GM19455 (cell line): ENCODE results near the gene TJAP1.

Experiments
- ATAC-seq: cut with Tn5 transposase; IDR thresholded peaks from one replicate; pipeline ENCODE4 v1.9.1; 2021; ENCODE audit not compliant: unreplicated experiment

Gene TJAP1, protein sequence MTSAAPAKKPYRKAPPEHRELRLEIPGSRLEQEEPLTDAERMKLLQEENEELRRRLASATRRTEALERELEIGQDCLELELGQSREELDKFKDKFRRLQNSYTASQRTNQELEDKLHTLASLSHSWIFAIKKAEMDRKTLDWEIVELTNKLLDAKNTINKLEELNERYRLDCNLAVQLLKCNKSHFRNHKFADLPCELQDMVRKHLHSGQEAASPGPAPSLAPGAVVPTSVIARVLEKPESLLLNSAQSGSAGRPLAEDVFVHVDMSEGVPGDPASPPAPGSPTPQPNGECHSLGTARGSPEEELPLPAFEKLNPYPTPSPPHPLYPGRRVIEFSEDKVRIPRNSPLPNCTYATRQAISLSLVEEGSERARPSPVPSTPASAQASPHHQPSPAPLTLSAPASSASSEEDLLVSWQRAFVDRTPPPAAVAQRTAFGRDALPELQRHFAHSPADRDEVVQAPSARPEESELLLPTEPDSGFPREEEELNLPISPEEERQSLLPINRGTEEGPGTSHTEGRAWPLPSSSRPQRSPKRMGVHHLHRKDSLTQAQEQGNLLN

GRCh38 chr6:43477235-43478007, at the start of gene TJAP1:
TJAP1 (plus strand) TSS chr6:43477570; CDS start chr6:43499002, 21,432 bp downstream.
- ATAC-seq, result peak; percentile 93

DNA sequence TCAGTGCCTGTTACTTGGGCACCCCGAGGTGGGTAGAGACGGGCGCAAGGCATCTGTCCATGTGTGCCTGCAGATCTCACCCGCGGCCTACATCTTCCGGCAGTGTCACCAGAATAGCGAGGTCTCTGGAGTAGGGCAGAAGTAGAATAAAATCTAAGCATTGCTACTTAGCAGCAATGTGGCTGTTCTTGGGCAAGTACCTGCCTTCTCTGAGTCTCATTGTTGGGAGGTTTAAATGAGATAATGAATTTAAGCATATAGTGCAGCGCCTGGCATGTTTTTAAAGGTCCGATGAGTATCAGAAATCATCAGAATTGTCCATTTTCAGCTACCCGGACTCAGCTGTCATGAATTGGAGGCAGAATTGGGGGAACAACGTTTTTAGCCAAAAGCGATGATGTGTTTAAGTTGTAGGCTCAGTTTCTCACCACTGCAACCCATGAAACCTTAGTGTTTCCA, 49.2 kb upstream of the TJAP1 start:
- ATAC-seq, result no peak

DNA sequence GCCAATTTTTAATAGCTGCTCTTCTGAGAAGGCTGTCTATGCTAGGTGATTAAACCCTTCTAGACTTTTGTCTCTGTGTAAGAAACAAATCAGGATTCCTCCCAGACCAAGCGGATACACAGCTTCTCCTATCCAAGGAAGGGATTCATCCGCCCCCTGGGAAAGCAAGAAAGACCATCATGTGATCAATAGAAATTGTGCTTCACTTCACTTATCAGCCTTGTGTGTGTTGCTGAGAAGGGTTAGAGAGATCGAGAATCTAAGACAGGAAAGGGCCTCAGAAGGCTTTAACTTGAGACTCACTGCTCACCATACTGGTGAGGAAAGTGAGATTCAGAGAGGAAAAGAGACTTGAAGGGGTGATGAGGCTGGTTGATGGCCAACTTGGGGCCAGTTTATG, 48.5 kb upstream of the TJAP1 start:
- no peak for ATAC-seq

DNA sequence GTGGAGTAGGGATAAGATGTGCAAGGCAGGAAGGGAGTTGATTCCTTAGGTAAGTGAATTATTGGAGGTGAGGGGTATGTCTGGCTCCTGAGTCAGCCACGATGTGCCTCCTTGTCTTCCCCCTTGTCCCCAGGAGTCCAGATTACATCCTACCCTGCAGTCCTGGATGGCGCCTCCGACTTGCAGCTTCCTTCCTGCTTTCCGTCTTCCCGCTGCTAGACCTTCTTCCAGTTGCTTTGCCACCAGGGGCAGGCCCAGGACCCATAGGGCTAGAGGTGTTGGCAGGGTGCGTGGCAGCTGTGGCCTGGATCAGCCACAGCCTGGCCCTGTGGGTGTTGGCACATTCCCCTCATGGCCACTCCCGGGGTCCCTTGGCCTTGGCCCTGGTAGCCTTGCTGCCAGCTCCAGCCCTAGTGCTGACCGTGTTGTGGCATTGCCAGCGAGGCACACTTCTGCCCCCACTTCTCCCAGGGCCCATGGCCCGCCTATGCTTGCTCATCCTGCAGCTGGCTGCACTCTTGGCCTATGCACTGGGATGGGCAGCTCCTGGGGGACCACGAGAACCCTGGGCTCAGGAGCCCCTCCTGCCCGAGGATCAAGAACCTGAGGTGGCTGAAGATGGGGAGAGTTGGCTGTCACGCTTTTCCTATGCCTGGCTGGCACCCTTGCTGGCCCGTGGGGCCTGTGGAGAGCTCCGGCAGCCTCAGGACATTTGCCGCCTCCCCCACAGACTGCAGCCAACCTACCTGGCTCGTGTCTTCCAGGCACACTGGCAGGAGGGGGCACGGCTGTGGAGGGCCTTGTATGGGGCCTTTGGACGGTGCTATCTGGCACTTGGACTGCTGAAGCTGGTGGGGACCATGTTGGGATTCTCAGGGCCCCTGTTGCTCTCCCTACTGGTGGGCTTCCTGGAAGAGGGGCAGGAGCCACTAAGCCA, 45.1 kb upstream of the TJAP1 start:
- ATAC-seq, result no peak

- no peak for ATAC-seq
These were observed 44.2 kb upstream of the TJAP1 start for GRCh38 chr6:43433148-43433547.

DNA sequence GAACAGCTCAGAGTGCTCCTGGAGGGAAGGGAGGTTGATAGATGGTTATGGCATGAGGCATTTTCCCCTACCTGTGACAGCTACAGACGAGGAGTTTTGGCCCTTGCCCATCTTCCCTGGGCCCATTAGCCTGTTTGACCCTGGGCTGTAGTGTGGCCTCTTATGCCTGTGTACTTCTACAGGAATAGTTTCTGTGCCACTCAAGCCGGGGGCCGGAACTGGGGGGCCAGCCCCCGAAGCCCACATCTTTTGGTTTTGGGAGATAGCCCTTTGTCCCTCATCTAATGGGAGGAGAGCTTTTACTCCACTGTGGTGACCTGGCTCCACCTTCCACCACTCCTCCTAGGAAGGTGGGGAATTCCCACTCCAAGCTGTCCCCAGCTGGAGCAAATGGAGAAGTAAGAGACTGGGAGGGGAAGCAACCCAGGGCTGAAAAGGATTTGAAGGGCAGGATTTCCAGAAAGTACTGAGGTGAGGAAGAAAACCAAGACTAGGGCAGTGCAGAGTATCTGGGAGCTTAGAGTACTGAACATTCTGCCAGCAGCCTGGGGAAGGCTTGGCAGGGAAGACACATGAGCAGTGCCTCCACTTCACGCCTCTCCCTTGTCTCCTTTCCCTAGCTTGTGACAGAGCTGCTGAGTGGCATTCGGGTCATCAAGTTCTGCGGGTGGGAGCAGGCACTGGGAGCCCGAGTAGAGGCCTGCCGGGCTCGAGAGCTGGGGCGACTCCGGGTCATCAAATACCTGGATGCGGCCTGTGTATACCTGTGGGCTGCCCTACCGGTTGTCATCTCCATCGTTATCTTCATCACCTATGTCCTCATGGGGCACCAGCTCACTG, 43.1 kb upstream of the TJAP1 start:
- no peak for ATAC-seq

- no peak for ATAC-seq
These were observed 42.4 kb upstream of the TJAP1 start for GRCh38 chr6:43434943-43435342.

DNA sequence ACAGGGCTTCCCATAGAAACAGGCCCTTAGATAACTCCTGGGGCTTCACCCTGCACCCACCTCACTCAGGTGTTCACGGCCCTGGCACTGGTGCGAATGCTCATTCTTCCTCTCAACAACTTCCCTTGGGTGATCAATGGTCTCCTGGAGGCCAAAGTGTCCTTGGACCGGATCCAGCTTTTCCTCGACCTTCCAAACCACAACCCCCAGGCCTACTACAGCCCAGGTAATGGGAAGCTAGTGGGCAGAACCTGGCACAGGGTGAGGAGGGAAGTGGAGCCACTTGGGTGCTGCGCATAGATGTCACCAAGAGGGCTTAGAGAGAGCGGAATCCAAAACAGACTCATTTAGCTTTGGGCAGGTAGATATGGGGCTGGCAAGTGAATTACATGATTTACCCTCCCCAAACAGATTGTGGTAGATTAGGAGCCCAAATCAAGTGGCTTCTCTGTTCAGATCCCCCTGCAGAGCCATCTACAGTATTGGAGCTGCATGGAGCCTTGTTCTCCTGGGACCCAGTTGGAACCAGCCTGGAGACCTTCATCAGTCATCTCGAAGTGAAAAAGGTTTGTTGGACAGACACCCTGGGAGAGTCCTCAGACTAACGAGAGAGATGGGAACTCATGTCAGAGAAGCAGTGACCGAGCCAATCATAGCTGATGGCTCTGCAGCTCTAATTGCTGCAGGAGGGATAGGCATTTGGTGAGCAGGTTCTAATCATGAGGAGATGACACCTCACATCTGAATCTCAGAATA, 41.5 kb upstream of the TJAP1 start:
- ATAC-seq, result no peak

GRCh38 chr6:43436577-43437282, 40.6 kb upstream of the TJAP1 start:
- no peak for ATAC-seq

DNA sequence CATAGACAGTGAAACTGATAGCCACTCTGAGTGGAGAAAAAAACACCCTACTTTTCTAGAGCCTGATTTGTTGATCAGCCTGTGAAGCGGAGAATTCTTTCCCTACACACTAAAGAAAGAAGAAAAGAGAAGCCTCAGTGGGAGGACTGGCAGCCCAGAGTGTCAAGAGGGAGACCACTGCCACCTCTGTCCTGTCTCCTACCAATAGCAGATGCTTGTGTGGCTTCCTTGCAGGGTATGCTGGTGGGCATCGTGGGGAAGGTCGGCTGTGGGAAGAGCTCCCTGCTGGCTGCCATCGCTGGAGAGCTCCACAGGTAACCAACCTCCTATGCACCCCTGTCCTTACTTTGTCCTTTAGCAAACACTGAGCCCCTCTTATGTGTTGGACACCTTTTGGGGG, 39.7 kb upstream of the TJAP1 start:
- no peak for ATAC-seq

DNA sequence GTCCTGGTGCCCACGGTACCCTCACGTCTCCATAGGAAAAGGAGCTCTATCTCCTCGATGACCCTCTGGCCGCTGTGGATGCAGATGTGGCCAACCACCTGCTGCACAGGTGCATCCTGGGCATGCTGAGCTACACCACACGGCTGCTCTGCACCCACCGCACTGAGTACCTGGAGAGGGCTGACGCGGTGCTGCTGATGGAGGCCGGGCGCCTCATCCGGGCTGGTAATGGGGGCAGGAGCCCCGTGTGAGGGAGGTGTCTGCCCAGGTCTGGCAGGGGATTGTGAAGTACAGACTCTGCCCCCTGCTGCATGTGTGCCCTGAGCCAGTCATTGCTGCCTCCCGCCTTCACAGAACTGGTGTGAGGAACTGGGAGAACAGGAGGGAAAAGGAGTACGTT, 34.4 kb upstream of the TJAP1 start:
- no peak for ATAC-seq

- no peak for ATAC-seq
These were observed 33.3 kb upstream of the TJAP1 start for GRCh38 chr6:43444036-43444435.

DNA sequence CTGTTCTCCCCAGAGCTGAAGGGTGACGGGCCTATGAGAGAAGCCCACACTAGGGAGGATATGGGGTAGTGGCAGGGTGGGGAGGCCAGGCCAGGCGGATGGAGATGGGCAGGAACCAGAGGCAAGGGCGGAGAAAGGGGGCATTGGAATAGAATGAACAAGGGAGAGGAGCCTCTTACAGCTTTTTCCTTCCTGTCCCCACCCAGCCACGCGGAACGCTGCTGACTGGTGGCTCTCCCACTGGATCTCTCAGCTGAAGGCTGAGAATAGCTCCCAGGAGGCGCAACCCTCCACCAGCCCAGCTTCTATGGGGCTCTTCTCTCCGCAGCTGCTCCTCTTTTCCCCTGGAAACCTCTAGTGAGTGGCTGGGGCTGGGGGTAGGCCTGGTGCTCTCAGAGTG, 32.8 kb upstream of the TJAP1 start:
- ATAC-seq, result no peak

GRCh38 chr6:43445576-43445975, 31.8 kb upstream of the TJAP1 start:
- ATAC-seq, result no peak

- ATAC-seq, result no peak
These were observed 29.8 kb upstream of the TJAP1 start for GRCh38 chr6:43447604-43448003.

- ATAC-seq, result no peak
These were observed 28.5 kb upstream of the TJAP1 start for GRCh38 chr6:43448916-43449315.

DNA sequence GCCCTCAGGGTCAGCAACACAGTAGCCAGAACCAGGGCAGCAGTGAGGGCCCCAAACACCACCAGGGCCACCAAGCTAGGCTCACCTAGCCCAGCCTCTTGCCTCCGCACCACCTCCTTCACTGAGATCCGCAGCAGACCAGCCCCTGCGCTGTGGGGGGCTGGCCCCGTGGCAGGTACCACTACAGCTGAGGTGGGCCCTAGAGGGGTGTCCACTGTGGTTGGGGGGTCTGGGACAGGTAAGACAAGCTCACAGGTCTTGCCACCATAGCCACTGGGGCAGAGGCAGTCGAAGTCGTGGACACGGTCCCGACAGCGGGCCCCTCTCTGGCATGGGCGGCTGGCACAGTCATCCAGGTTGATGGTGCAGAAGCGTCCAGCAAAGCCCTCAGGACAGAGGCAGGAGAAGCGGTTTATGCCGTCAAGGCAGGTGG, 26.7 kb upstream of the TJAP1 start:
- no peak for ATAC-seq

DNA sequence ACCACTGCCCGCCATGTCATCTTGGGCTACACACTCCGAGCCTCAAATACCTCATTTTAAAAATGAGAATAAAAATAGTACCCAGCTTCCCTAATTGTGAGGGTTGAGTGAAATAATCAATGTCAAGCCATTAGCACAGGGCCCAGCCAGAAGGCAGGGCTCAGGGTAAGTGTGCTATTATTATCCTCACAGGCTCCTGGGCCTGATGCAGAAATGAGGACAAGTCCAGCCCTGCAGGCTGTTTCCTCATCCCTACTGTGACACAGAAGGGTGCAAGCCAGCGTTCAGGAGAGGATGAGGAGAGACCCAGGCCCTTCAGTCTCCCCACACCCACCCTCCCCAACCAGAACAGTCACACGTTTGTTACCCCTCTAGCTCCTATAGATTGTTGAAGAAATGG, 26.0 kb upstream of the TJAP1 start:
- ATAC-seq, result no peak

- no peak for ATAC-seq
These were observed 25.4 kb upstream of the TJAP1 start for GRCh38 chr6:43451939-43452338.
